Measurements from ENCODE around the gene DPH1.

Gene DPH1

GRCh38 chr17:2027528-2028233 is 2.3 kb upstream of the DPH1 start:
- no peak for DNase-seq (ENCODE audit: low spot score)
- no peak for FAIRE-seq

GRCh38 chr17:2028234-2028614 is 1.7 kb upstream of the DPH1 start:
- FAIRE-seq (no peak), DNase-seq (ENCODE audit: low spot score) (no peak)

- FAIRE-seq (no peak), DNase-seq (ENCODE audit: low spot score) (no peak)
These were observed 1.2 kb upstream of the DPH1 start for GRCh38 chr17:2028737-2029136.

GRCh38 chr17:2030779-2031163 is 818 bp downstream of the DPH1 start:
- FAIRE-seq (no peak), DNase-seq (ENCODE audit: low spot score) (no peak)

- no peak for FAIRE-seq
- no peak for DNase-seq (ENCODE audit: low spot score)
These were observed 3.2 kb downstream of the DPH1 start for GRCh38 chr17:2033153-2033552.

- DNase-seq (ENCODE audit: low spot score) (peak; percentile 46), FAIRE-seq (no peak)
These were observed 4.2 kb downstream of the DPH1 start for GRCh38 chr17:2034157-2034556.

GRCh38 chr17:2034806-2035540 is 5.0 kb downstream of the DPH1 start:
- no peak for FAIRE-seq
- DNase-seq (ENCODE audit: low spot score), result no peak

- no peak for DNase-seq (ENCODE audit: low spot score)
- FAIRE-seq, result no peak
These were observed 5.9 kb downstream of the DPH1 start for GRCh38 chr17:2035541-2036488.

GRCh38 chr17:2037155-2037554 is 7.2 kb downstream of the DPH1 start:
- DNase-seq (ENCODE audit: low spot score), result no peak
- FAIRE-seq, result no peak

GRCh38 chr17:2040219-2040827 is 10.4 kb downstream of the DPH1 start:
- no peak for DNase-seq (ENCODE audit: low spot score)
- no peak for FAIRE-seq

GRCh38 chr17:2040942-2041560 is 11.1 kb downstream of the DPH1 start:
- no peak for DNase-seq (ENCODE audit: low spot score)
- FAIRE-seq, result no peak

GRCh38 chr17:2041561-2042389 is 11.8 kb downstream of the DPH1 start, which contains the start of gene OVCA2:
OVCA2 (plus strand) TSS chr17:2042022; CDS start chr17:2042048, 26 bp downstream.
- peak; percentile 85 for DNase-seq (ENCODE audit: low spot score)
- FAIRE-seq, result peak; percentile 36

- no peak for DNase-seq (ENCODE audit: low spot score)
- FAIRE-seq, result no peak
These were observed 12.5 kb downstream of the DPH1 start for GRCh38 chr17:2042390-2042847.

GRCh38 chr17:2042933-2043332 is 13.0 kb downstream of the DPH1 start:
- DNase-seq (ENCODE audit: low spot score), result no peak
- FAIRE-seq, result no peak

- FAIRE-seq (no peak), DNase-seq (ENCODE audit: low spot score) (no peak)
These were observed 13.8 kb downstream of the DPH1 start for GRCh38 chr17:2043785-2044184.

GRCh38 chr17:2044263-2044894 is 14.4 kb downstream of the DPH1 start:
- DNase-seq (ENCODE audit: low spot score), result no peak
- no peak for FAIRE-seq

GRCh38 chr17:2047590-2047989 is 17.6 kb downstream of the DPH1 start:
- FAIRE-seq, result no peak
- DNase-seq (ENCODE audit: low spot score), result no peak

GRCh38 chr17:2048805-2049204 is 18.9 kb downstream of the DPH1 start:
- FAIRE-seq, result no peak
- no peak for DNase-seq (ENCODE audit: low spot score)
